ENCODE measurements around the gene PRKCA. TPM values are rescaled to one million over a fixed set of nuclear protein-coding genes. Genes with fewer than 3 reads are reported as not detected.
"Not testable (repeated sequence)": the region's sequence is repeated elsewhere in the genome, so short reads cannot be mapped to it uniquely, and the experiment has no call there.

The PRKCA gene
- total RNA-seq, 3 donors from 2014 or later (not counting 1 experiment from before 2014, with no cell fraction given), result 19.6 to 29.0 (median 20.4) TPM

- 91% methylated on average over 5 of the region's 5 CpGs for WGBS (ENCODE audit: insufficient coverage)
- ATAC-seq, result no peak
- no peaks in the 10 kb centered on the region for H3K36me3 ChIP-seq (ENCODE audit: control insufficient read depth, insufficient read depth, low read length)
- H3K27ac Mint-ChIP-seq, result no peak overlapping the region
- TF ChIP-seq, protein P1, sequence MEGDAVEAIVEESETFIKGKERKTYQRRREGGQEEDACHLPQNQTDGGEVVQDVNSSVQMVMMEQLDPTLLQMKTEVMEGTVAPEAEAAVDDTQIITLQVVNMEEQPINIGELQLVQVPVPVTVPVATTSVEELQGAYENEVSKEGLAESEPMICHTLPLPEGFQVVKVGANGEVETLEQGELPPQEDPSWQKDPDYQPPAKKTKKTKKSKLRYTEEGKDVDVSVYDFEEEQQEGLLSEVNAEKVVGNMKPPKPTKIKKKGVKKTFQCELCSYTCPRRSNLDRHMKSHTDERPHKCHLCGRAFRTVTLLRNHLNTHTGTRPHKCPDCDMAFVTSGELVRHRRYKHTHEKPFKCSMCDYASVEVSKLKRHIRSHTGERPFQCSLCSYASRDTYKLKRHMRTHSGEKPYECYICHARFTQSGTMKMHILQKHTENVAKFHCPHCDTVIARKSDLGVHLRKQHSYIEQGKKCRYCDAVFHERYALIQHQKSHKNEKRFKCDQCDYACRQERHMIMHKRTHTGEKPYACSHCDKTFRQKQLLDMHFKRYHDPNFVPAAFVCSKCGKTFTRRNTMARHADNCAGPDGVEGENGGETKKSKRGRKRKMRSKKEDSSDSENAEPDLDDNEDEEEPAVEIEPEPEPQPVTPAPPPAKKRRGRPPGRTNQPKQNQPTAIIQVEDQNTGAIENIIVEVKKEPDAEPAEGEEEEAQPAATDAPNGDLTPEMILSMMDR (IDR thresholded peaks at IDR 0.05), result no peak
- no peak overlapping the region for H3K27ac ChIP-seq (ENCODE audit: low read length)
- H3K9me3 Mint-ChIP-seq, result no peaks in the 10 kb centered on the region
- H3K4me1 Mint-ChIP-seq, result peaks cover 0 to 6% of the 10 kb centered on the region in 2 donors
- no peak for DNase-seq
- H3K27me3 Mint-ChIP-seq (ENCODE audit: low read depth in 2 of 2), result no peaks in the 10 kb centered on the region
- no peaks in the 10 kb centered on the region for H3K36me3 Mint-ChIP-seq
- no peaks in the 10 kb centered on the region for H3K9me3 ChIP-seq (ENCODE audit: control insufficient read depth, insufficient read depth, low read length)
- intact Hi-C loops (cut with micrococcal nuclease), result no loop called here
- H3K4me3 ChIP-seq (ENCODE audit: low read length), result no peak overlapping the region
- H3K4me1 ChIP-seq (ENCODE audit: control insufficient read depth, insufficient read depth, low read length), result no peaks in the 10 kb centered on the region
- H3K4me3 Mint-ChIP-seq, result no peak overlapping the region
- H3K27me3 ChIP-seq (ENCODE audit: control insufficient read depth, insufficient read depth, low read length), result no peaks in the 10 kb centered on the region
Measured at GRCh38 chr17:66354981-66355380, 52.6 kb downstream of the PRKCA start.

DNA sequence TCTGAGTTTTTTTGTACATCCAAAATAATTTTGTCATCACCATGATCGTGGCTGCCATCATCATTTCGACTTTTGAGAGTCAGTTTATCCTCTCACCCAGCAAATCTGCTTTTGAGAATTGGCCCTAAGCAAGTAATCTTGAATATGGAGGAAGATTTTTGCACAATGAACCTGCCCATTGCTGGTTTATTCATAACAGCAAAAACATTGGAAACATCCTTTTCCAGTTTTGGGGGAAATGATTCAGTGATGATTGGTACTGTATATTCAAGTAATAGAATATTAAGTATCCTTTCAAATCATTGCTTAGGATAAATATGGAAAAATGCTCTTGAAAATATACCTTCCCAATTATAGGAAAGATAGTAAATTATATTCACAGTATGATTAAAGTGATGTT lies 53.1 kb downstream of the PRKCA start:
- peaks cover 0 to 6% of the 10 kb centered on the region in 2 donors for H3K4me1 Mint-ChIP-seq
- H3K9me3 Mint-ChIP-seq, result no peaks in the 10 kb centered on the region
- DNase-seq (no peak), ATAC-seq (no peak)
- Histone ChIP-seq H3K27ac (ENCODE audit: low read length) (no peak overlapping the region), H3K4me1 (ENCODE audit: control insufficient read depth, insufficient read depth, low read length) (no peaks in the 10 kb centered on the region), H3K4me3 (ENCODE audit: low read length) (no peak overlapping the region), H3K36me3 (ENCODE audit: control insufficient read depth, insufficient read depth, low read length) (no peaks in the 10 kb centered on the region), H3K9me3 (ENCODE audit: control insufficient read depth, insufficient read depth, low read length) (no peaks in the 10 kb centered on the region), H3K27me3 (ENCODE audit: control insufficient read depth, insufficient read depth, low read length) (no peaks in the 10 kb centered on the region)
- intact Hi-C loops (cut with micrococcal nuclease), result no loop called here
- H3K4me3 Mint-ChIP-seq, result no peak overlapping the region
- no peaks in the 10 kb centered on the region for H3K36me3 Mint-ChIP-seq
- WGBS (ENCODE audit: insufficient coverage), result no CpG with 5 or more reads among the region's 2 CpGs
- no peaks in the 10 kb centered on the region for H3K27me3 Mint-ChIP-seq (ENCODE audit: low read depth in 2 of 2)
- no peak overlapping the region for H3K27ac Mint-ChIP-seq
- TF ChIP-seq, protein P1 (IDR thresholded peaks at IDR 0.05), result no peak

- TF ChIP-seq, protein P1 (IDR thresholded peaks at IDR 0.05), result no peak
- H3K9me3 ChIP-seq (ENCODE audit: control insufficient read depth, insufficient read depth, low read length), result no peaks in the 10 kb centered on the region
- Mint-ChIP-seq H3K27me3 (ENCODE audit: low read depth in 2 of 2) (no peaks in the 10 kb centered on the region), H3K4me3 (no peak overlapping the region), H3K27ac (no peak overlapping the region), H3K4me1 (peaks cover 0 to 3% of the 10 kb centered on the region in 2 donors), H3K36me3 (no peaks in the 10 kb centered on the region), H3K9me3 (no peaks in the 10 kb centered on the region)
- H3K36me3 ChIP-seq (ENCODE audit: control insufficient read depth, insufficient read depth, low read length), result no peaks in the 10 kb centered on the region
- DNase-seq (no peak), ATAC-seq (no peak)
- H3K4me1 ChIP-seq (ENCODE audit: control insufficient read depth, insufficient read depth, low read length), result no peaks in the 10 kb centered on the region
- no peak overlapping the region for H3K4me3 ChIP-seq (ENCODE audit: low read length)
- no peaks in the 10 kb centered on the region for H3K27me3 ChIP-seq (ENCODE audit: control insufficient read depth, insufficient read depth, low read length)
- H3K27ac ChIP-seq (ENCODE audit: low read length), result no peak overlapping the region
- WGBS (ENCODE audit: insufficient coverage), result 98% methylated on average over 2 of the region's 2 CpGs
- intact Hi-C loops (cut with micrococcal nuclease), result no loop called here
Measured at GRCh38 chr17:66357037-66357436, 54.6 kb downstream of the PRKCA start.

DNA sequence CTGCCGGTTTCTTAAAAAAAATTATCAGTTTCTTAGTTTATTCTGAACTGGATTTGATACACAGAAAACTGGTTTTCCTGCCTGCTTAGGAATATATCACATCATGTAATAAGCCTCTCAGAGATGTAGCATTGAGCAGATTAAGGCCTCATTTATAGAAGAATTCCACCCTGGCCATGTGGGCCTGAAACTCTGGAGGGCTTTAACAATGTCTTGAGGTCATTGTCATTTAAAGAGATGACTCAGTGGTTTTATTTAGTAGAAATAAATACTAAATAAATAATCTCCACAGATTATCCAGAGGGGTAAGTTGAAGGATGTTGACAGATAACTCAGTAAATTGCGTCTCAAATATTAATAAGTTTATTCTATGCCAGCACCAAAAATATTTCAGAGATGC lies 56.9 kb downstream of the PRKCA start:
- intact Hi-C loops (cut with micrococcal nuclease), result no loop called here
- no peak overlapping the region for H3K4me3 Mint-ChIP-seq
- H3K27ac Mint-ChIP-seq, result no peak overlapping the region
- H3K27ac ChIP-seq (ENCODE audit: low read length), result no peak overlapping the region
- no peaks in the 10 kb centered on the region for H3K27me3 ChIP-seq (ENCODE audit: control insufficient read depth, insufficient read depth, low read length)
- H3K4me3 ChIP-seq (ENCODE audit: low read length), result no peak overlapping the region
- no peaks in the 10 kb centered on the region for H3K36me3 ChIP-seq (ENCODE audit: control insufficient read depth, insufficient read depth, low read length)
- DNase-seq (no peak), ATAC-seq (no peak)
- no peaks in the 10 kb centered on the region for H3K36me3 Mint-ChIP-seq
- TF ChIP-seq, protein P1 (IDR thresholded peaks at IDR 0.05), result no peak
- WGBS (ENCODE audit: insufficient coverage), result 100% methylated on average over 1 of the region's 2 CpGs
- peaks cover 4 to 11% of the 10 kb centered on the region in 2 donors for H3K4me1 Mint-ChIP-seq
- no peaks in the 10 kb centered on the region for H3K27me3 Mint-ChIP-seq (ENCODE audit: low read depth in 2 of 2)
- no peaks in the 10 kb centered on the region for H3K9me3 Mint-ChIP-seq
- H3K9me3 ChIP-seq (ENCODE audit: control insufficient read depth, insufficient read depth, low read length), result no peaks in the 10 kb centered on the region
- H3K4me1 ChIP-seq (ENCODE audit: control insufficient read depth, insufficient read depth, low read length), result no peaks in the 10 kb centered on the region

DNA sequence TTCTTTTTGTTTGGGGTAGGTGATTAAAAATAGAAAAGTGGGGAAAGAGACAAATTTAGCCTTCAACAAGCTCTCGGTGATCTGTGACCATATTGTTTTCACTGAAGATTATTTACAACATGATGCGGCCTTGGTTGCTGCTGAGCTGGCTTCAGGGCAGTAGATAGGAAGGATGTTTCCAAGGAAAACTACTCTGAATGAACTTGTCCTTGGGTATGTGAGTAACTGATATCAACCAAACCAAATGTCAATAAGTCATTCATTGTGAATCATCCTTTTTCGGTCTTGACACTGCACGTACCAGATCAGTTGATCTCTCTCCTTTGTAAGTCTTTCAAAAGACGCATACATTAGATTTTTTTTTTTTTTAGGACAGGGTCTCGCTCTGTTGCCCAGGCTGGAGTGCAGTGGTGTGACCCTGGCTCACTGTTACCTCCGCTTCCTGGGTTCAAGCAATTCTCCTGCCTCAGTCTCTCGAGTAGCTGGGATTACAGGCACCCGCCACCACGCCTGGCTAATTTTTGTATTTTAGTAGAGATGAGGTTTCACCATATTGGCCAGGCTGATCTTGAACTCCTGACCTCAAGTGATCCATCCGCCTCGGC lies 58.6 kb downstream of the PRKCA start:
- H3K9me3 Mint-ChIP-seq; H3K4me1 ChIP-seq (ENCODE audit: control insufficient read depth, insufficient read depth, low read length); H3K27ac ChIP-seq (ENCODE audit: low read length); H3K4me3 Mint-ChIP-seq; H3K9me3 ChIP-seq (ENCODE audit: control insufficient read depth, insufficient read depth, low read length); H3K27ac Mint-ChIP-seq; ATAC-seq; H3K27me3 ChIP-seq (ENCODE audit: control insufficient read depth, insufficient read depth, low read length); H3K36me3 ChIP-seq (ENCODE audit: control insufficient read depth, insufficient read depth, low read length); H3K4me3 ChIP-seq (ENCODE audit: low read length); H3K27me3 Mint-ChIP-seq (ENCODE audit: low read depth in 2 of 2); intact Hi-C loops (cut with micrococcal nuclease); DNase-seq; H3K36me3 Mint-ChIP-seq: not testable (repeated sequence)
- H3K4me1 Mint-ChIP-seq, result peaks cover 14 to 25% of the 10 kb centered on the region in 2 donors
- 98% methylated on average over 11 of the region's 12 CpGs for WGBS (ENCODE audit: insufficient coverage)
